PFSK-1 (cell line): ENCODE data around the gene ROPN1B.
"Not testable (repeated sequence)": the region's sequence is repeated elsewhere in the genome, so short reads cannot be mapped to it uniquely, and the experiment has no call there.

Experiments used
- POLR2AphosphoS5 ChIP-seq: IDR thresholded peaks from 2 replicates; pipeline ENCODE4 v1.6.1; 2012; ENCODE audit warnings: low read depth, mild to moderate bottlenecking, control low read depth, low read length, moderate library complexity
- SIN3A ChIP-seq: IDR thresholded peaks from 2 replicates; pipeline ENCODE4 v1.6.1; 2012; ENCODE audit warnings: mild to moderate bottlenecking, low read length, moderate library complexity, borderline replicate concordance; ENCODE audit not compliant: insufficient read depth
- TAF1 ChIP-seq: IDR thresholded peaks from 2 replicates; pipeline ENCODE4 v1.6.1; 2012; ENCODE audit warnings: low read length, control low read depth, borderline replicate concordance; ENCODE audit not compliant: insufficient read depth
- TF ChIP-seq, protein P1 (sequence below), 2 experiments: IDR thresholded peaks; 2 replicates each; pipeline versions ENCODE4 v1.6.1 to v1.8.0; 2011 to 2012; ENCODE audit warnings: low read depth in 2 of 2, low read length in 2 of 2, control low read depth in 1 of 2, inconsistent platforms in 1 of 2, mild to moderate bottlenecking in 1 of 2, moderate library complexity in 1 of 2; ENCODE audit not compliant: insufficient read depth in 1 of 2

DNA sequence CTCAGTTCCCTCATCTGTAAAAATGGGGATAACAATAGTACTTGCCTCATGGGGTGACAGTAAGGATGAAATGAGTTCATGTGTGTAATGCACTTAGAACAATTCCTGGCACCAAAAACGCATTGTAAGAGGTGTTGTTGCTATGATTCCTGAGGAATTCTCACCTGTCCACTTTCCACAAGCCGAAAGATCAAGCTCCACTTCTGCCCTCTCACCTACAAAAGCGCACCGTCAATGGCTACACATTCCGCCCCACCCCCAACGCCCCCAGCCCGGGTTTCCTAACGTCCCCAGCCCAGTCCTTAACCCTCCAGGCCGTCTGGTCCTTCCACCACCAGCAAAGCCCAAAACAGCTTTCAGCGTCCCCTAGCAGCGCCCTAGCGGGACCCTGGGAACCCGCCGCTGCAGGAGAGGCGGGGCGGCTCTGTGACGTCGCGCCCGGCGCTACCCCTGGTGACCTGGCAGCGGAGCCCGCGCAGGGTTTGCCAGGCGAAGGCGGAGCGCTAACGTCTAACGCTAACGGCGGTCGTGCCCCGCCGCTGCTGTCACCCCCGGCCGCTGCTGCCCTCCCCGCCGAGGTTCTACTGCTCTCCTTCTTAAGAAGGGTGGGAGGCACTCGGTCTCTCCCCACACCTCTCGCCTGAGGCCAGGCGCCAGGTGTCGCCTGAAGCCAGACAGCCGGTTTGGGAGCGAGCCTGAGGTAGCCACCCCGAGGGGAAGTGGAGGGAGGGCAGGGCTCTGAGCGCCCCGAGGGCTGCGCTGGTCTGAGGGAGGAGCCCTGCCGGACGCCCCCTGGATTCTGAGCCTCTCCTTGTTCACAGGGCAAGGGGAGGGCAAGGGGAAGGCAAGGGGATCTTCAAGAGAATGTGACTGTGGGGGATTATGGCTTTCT is at the start of gene ROPN1B:
- TF ChIP-seq, protein P1, sequence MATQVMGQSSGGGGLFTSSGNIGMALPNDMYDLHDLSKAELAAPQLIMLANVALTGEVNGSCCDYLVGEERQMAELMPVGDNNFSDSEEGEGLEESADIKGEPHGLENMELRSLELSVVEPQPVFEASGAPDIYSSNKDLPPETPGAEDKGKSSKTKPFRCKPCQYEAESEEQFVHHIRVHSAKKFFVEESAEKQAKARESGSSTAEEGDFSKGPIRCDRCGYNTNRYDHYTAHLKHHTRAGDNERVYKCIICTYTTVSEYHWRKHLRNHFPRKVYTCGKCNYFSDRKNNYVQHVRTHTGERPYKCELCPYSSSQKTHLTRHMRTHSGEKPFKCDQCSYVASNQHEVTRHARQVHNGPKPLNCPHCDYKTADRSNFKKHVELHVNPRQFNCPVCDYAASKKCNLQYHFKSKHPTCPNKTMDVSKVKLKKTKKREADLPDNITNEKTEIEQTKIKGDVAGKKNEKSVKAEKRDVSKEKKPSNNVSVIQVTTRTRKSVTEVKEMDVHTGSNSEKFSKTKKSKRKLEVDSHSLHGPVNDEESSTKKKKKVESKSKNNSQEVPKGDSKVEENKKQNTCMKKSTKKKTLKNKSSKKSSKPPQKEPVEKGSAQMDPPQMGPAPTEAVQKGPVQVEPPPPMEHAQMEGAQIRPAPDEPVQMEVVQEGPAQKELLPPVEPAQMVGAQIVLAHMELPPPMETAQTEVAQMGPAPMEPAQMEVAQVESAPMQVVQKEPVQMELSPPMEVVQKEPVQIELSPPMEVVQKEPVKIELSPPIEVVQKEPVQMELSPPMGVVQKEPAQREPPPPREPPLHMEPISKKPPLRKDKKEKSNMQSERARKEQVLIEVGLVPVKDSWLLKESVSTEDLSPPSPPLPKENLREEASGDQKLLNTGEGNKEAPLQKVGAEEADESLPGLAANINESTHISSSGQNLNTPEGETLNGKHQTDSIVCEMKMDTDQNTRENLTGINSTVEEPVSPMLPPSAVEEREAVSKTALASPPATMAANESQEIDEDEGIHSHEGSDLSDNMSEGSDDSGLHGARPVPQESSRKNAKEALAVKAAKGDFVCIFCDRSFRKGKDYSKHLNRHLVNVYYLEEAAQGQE (IDR thresholded peaks at IDR 0.05; ENCODE audit: insufficient read depth in 1 of 2, low read depth in 2 of 2, low read length in 2 of 2) = not testable (repeated sequence)
- not testable (repeated sequence) for TF ChIP-seq POLR2AphosphoS5, TAF1, SIN3A
